Keratinocyte (primary cell): ENCODE data around the gene SAFB. TPM values are rescaled to one million over a fixed set of nuclear protein-coding genes. Genes with fewer than 3 reads are reported as not detected.

Experiments
- DNase-seq: peaks from one replicate; pipeline ENCODE4 v3.0.0-alpha.2; 2011; ENCODE audit warnings: low read depth, missing footprints, low spot score
- FAIRE-seq: peaks from 2 replicates; lab custom pipeline; 2011; peaks lifted over from hg19 to GRCh38; lab: Jason Lieb, UNC
- H2AFZ ChIP-seq: 2 replicates; pipeline ENCODE4 v1.6.0; 2012; ENCODE audit warnings: low read length, control low read depth, inconsistent platforms; ENCODE audit not compliant: control insufficient read depth
- H3K27ac ChIP-seq: 2 replicates; pipeline ENCODE4 v1.5.1; 2011; ENCODE audit warnings: low read length; ENCODE audit not compliant: control insufficient read depth, insufficient read depth
- H3K27me3 ChIP-seq: 3 replicates; pipeline ENCODE4 v1.6.0; 2011; ENCODE audit warnings: low read length; ENCODE audit not compliant: control insufficient read depth, insufficient read depth; ENCODE audit errors: extremely low read depth
- H3K36me3 ChIP-seq, 2 experiments: 2 replicates in 1 of 2; 3 replicates in 1 of 2; pipeline ENCODE4 v1.5.1; 2011; ENCODE audit warnings: low read length in 2 of 2, mild to moderate bottlenecking in 1 of 2; ENCODE audit not compliant: control insufficient read depth in 2 of 2, insufficient read depth in 2 of 2; ENCODE audit errors: extremely low read depth in 1 of 2
- H3K4me1 ChIP-seq: 3 replicates; pipeline ENCODE4 v1.5.1; 2011; ENCODE audit warnings: low read length; ENCODE audit not compliant: control insufficient read depth, insufficient read depth; ENCODE audit errors: extremely low read depth
- H3K4me2 ChIP-seq: 3 replicates; pipeline ENCODE4 v1.6.0; 2011; ENCODE audit warnings: low read depth, low read length; ENCODE audit not compliant: control insufficient read depth, insufficient read depth; ENCODE audit errors: extremely low read depth
- H3K4me3 ChIP-seq, 3 experiments: fragments of 200-600 bp in 1 of 3; sonication (generic) in 1 of 3; 2 replicates in 2 of 3; 3 replicates in 1 of 3; pipeline ENCODE4 v1.5.1; 2011 to 2016; ENCODE audit warnings: low read length in 3 of 3, mild to moderate bottlenecking in 3 of 3, control low read depth in 2 of 3, inconsistent platforms in 1 of 3, low read depth in 1 of 3, mixed read lengths in 1 of 3, mixed run types in 1 of 3, moderate library complexity in 1 of 3; ENCODE audit not compliant: control insufficient read depth in 2 of 3, insufficient read depth in 2 of 3; ENCODE audit errors: extremely low read depth in 1 of 3
- H3K79me2 ChIP-seq: 2 replicates; pipeline ENCODE4 v1.6.0; 2012; ENCODE audit warnings: low read length; ENCODE audit not compliant: control insufficient read depth, insufficient read depth
- H3K9ac ChIP-seq: 3 replicates; pipeline ENCODE4 v1.6.0; 2011; ENCODE audit warnings: low read length; ENCODE audit not compliant: control insufficient read depth, insufficient read depth; ENCODE audit errors: extremely low read depth
- H3K9me1 ChIP-seq: 3 replicates; pipeline ENCODE4 v1.6.0; 2011; ENCODE audit warnings: low read length; ENCODE audit not compliant: control insufficient read depth, insufficient read depth; ENCODE audit errors: extremely low read depth
- H3K9me3 ChIP-seq: 2 replicates; pipeline ENCODE4 v1.5.1; 2012; ENCODE audit warnings: low read depth, low read length; ENCODE audit not compliant: control insufficient read depth
- H4K20me1 ChIP-seq: 3 replicates; pipeline ENCODE4 v1.6.0; 2011; ENCODE audit warnings: low read length; ENCODE audit not compliant: control insufficient read depth, insufficient read depth; ENCODE audit errors: extremely low read depth
- EZH2 ChIP-seq: IDR thresholded peaks from one replicate; pipeline ENCODE4 v1.6.1; 2012; ENCODE audit warnings: inconsistent platforms, mild to moderate bottlenecking, low read length, moderate library complexity
- dilution Hi-C: fragments of 300-500 bp; cut with MboI; formaldehyde crosslinking; loops from one replicate; pipeline ENCODE4 v1.7.0; 2020; ENCODE audit warnings: low sequenced_read_pairs; ENCODE audit not compliant: extremely low pct_ligation_motif_present
- polyA plus RNA-seq, 5 experiments: library from polyadenylated mRNA; depleted of rRNA in 3 of 5; stranded (reverse) in 3 of 5; stranded (forward) in 1 of 5; unstranded in 1 of 5; fragments of >200 nt; gene quantifications; 1 replicate in 1 of 5; 2 replicates in 3 of 5; 3 replicates in 1 of 5; pipeline versions ENCODE4 v1.2.1 to v1.2.3, GENCODE V29; 2011 to 2012; ENCODE audit warnings: missing spikeins in 2 of 5, low read depth in 1 of 5, low replicate concordance in 1 of 5
- TF ChIP-seq, protein P1 (sequence below), 3 experiments: IDR thresholded peaks in 1 of 3; conservative IDR thresholded peaks in 1 of 3; optimal IDR thresholded peaks in 1 of 3; 2 replicates in 2 of 3; 3 replicates in 1 of 3; pipeline versions ENCODE3 to v1.5.1; 2011; ENCODE audit warnings: low read length in 3 of 3, mild to moderate bottlenecking in 3 of 3, moderate library complexity in 2 of 3, control low read depth in 1 of 3, inconsistent platforms in 1 of 3; ENCODE audit not compliant: insufficient read depth in 2 of 3; ENCODE audit errors: extremely low read depth in 1 of 3

SAFB gene
- polyA plus RNA-seq, 1 donor (not counting 4 experiments of a cell fraction or from before 2014, with no cell fraction given): 34.0 TPM

DNA sequence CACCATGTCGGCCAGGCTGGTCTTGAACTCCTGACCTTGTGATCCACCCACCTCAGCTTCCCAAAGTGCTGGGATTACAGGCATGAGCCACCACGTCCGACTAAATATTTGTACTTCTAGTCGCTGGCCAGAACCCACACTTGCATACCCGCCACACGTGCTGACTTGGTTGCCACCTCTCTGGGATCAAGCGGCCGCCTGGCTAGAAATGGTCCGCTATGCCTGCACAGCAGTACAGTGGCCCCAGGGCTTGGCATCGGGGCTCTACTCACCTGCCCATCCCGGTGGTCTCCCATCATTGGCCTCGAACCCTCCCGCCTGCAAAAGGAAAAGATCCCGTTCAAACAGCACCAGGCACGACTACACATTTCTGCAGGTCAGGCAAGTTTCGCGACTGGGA is 31.4 kb upstream of the SAFB start:
- DNase-seq (no peak), FAIRE-seq (no peak)
- no peak for TF ChIP-seq EZH2
- TF ChIP-seq, protein P1, sequence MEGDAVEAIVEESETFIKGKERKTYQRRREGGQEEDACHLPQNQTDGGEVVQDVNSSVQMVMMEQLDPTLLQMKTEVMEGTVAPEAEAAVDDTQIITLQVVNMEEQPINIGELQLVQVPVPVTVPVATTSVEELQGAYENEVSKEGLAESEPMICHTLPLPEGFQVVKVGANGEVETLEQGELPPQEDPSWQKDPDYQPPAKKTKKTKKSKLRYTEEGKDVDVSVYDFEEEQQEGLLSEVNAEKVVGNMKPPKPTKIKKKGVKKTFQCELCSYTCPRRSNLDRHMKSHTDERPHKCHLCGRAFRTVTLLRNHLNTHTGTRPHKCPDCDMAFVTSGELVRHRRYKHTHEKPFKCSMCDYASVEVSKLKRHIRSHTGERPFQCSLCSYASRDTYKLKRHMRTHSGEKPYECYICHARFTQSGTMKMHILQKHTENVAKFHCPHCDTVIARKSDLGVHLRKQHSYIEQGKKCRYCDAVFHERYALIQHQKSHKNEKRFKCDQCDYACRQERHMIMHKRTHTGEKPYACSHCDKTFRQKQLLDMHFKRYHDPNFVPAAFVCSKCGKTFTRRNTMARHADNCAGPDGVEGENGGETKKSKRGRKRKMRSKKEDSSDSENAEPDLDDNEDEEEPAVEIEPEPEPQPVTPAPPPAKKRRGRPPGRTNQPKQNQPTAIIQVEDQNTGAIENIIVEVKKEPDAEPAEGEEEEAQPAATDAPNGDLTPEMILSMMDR (optimal IDR thresholded peaks at IDR 0.05 in 1 of 3, IDR thresholded peaks at IDR 0.05 in 1 of 3, conservative IDR thresholded peaks at IDR 0.05 in 1 of 3; ENCODE audit: extremely low read depth in 1 of 3, insufficient read depth in 2 of 3, low read length in 3 of 3): no peak
- Histone ChIP-seq H3K27me3 (no peaks in the 10 kb centered on the region), H4K20me1 (no peaks in the 10 kb centered on the region), H3K9me3 (no peaks in the 10 kb centered on the region), H3K9ac (no peak overlapping the region), H3K4me1 (peaks cover 1% of the 10 kb centered on the region), H2AFZ (no peak overlapping the region), H3K4me3 (no peak overlapping the region), H3K79me2 (no peaks in the 10 kb centered on the region), H3K9me1 (no peaks in the 10 kb centered on the region), H3K36me3 (peaks cover 49 to 53% of the 10 kb centered on the region in 2 experiments), H3K4me2 (no peak overlapping the region), H3K27ac (no peak overlapping the region)
- dilution Hi-C loops: no loop called here

DNA sequence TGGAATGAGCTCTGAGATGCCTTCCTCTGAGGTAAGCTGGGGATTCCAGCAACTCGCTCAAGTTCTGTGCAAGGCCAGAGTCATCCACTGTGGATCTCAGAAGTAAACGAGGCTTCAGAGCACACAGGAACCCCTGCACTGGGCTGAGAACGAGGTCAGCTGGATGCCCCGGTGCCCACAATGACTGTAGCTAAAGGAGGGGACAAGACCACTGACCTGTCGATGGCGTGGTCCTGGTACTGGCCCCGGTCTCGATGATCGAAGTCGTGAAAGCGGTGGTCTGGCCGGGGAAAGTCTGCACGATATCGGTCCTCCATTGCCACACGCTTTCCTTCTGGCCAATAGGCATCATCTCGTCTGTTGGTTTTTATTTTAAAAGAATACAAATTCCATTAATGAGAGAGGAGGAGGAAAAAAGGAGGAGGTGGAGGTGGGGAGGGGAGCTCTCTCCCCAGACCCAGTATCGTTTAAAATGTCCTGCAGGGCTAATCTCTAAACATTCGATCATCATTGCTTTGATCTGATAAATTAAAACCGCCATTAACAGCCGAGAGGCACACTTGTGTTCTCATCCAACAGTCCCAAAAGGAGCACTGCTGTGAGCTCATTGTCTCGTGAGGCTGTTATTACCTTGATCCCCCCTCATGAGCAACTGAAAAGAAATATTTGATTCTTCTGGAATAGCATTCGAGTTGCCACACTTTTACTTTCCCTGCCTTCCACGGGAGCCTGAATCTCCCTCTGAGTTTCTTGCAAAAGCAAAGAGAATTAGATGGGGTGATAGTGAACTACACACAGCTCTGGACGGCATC is 30.1 kb upstream of the SAFB start:
- no peak overlapping the region for H3K4me2 ChIP-seq
- H3K27ac ChIP-seq: no peak overlapping the region
- H3K9me1 ChIP-seq: no peaks in the 10 kb centered on the region
- peaks cover 54 to 55% of the 10 kb centered on the region in 2 experiments for H3K36me3 ChIP-seq
- dilution Hi-C loops: no loop called here
- H3K9ac ChIP-seq: no peak overlapping the region
- H3K4me1 ChIP-seq: no peaks in the 10 kb centered on the region
- no peak overlapping the region for H2AFZ ChIP-seq
- FAIRE-seq (no peak), DNase-seq (no peak)
- TF ChIP-seq, protein P1 (optimal IDR thresholded peaks at IDR 0.05 in 1 of 3, IDR thresholded peaks at IDR 0.05 in 1 of 3, conservative IDR thresholded peaks at IDR 0.05 in 1 of 3; ENCODE audit: extremely low read depth in 1 of 3, insufficient read depth in 2 of 3, low read length in 3 of 3): no peak
- TF ChIP-seq EZH2: no peak
- H3K4me3 ChIP-seq: no peak overlapping the region
- no peaks in the 10 kb centered on the region for H3K79me2 ChIP-seq
- no peaks in the 10 kb centered on the region for H3K27me3 ChIP-seq
- H3K9me3 ChIP-seq: no peaks in the 10 kb centered on the region
- H4K20me1 ChIP-seq: no peaks in the 10 kb centered on the region
